ENCODE data around the gene TMPRSS11F. TPM values are rescaled to one million over a fixed set of nuclear protein-coding genes. Genes with fewer than 3 reads are reported as not detected.

TMPRSS11F gene
- total RNA-seq, 1 experiment from 2014 or later, result not detected

DNA sequence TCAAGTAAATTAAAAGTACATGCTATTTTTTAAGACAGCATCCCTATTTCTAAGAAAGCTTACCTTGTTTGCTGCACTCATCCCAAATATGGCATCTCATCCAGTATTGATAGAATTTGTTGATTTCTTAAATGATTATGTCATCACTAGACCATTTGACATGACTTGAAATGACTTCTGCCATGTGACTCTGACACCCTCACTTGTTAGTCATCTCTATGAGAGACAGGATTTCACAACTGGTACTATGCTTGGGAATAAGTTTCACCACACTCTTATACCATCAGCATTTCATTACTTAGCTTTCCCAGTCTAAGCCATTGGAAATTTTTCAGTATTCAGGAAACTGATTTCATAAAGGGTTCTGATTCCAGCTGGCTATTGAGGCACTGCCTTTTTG, 55.3 kb downstream of the TMPRSS11F start:
- Histone ChIP-seq H4K20me1 (ENCODE audit: control insufficient read depth, insufficient read depth, insufficient read length) (no peaks in the 10 kb centered on the region), H4K5ac (ENCODE audit: insufficient read length, low read depth, low read length) (no peak overlapping the region), H2BK15ac (ENCODE audit: low read depth, low read length) (no peak overlapping the region), H2BK120ac (ENCODE audit: low read depth, low read length, poor library complexity, severe bottlenecking) (no peak overlapping the region), H2BK5ac (ENCODE audit: insufficient read length, low read length) (no peak overlapping the region), H3K9me3 (ENCODE audit: control insufficient read depth, low read depth, low read length) (no peaks in the 10 kb centered on the region), H3K18ac (ENCODE audit: insufficient read length, low read depth, low read length) (no peak overlapping the region), H3K9ac (ENCODE audit: extremely low read depth, insufficient read length, low read length) (no peak overlapping the region), H3K4me2 (ENCODE audit: insufficient read depth, insufficient read length, low read length) (no peak overlapping the region), H2AK5ac (ENCODE audit: insufficient read length, low read length) (no peak overlapping the region), H3K14ac (ENCODE audit: insufficient read depth, low read length) (no peak overlapping the region), H3K79me2 (ENCODE audit: insufficient read depth, low read length) (no peaks in the 10 kb centered on the region), H4K8ac (replicated peaks; ENCODE audit: insufficient read length, low read depth, low read length) (no peak overlapping the region), H3K27me3 (ENCODE audit: insufficient read depth, low read length) (no peaks in the 10 kb centered on the region), H3K79me1 (ENCODE audit: insufficient read depth, low read depth, low read length, poor library complexity, severe bottlenecking) (no peaks in the 10 kb centered on the region), H3K4me1 (ENCODE audit: insufficient read depth, low read length) (peaks cover 2% of the 10 kb centered on the region; the same call in 1 of the 2 replicates), H2BK20ac (ENCODE audit: low read depth, low read length, poor library complexity, severe bottlenecking) (no peak overlapping the region), H3K56ac (ENCODE audit: insufficient read length, low read depth, low read length) (no peak overlapping the region), H2BK12ac (ENCODE audit: insufficient read length, low read depth, low read length) (no peak overlapping the region), H3K27ac (ENCODE audit: insufficient read length, low read depth, low read length) (no peak overlapping the region), H3K4ac (ENCODE audit: low read depth, low read length) (no peak overlapping the region), H4K91ac (ENCODE audit: insufficient read length, low read depth, low read length) (no peak overlapping the region), H3T11ph (ENCODE audit: low read length) (no peak overlapping the region), H3K23me2 (ENCODE audit: insufficient read length, low read depth, low read length, poor library complexity, severe bottlenecking) (no peaks in the 10 kb centered on the region), H2AFZ (ENCODE audit: low read length) (no peak overlapping the region), H3K23ac (ENCODE audit: insufficient read length, low read depth, low read length) (no peak overlapping the region)
- Mint-ChIP-seq H3K27ac (no peak overlapping the region; a peak in 1 of 7 replicates), H3K27me3 (ENCODE audit: low read depth) (no peaks in the 10 kb centered on the region), H3K4me1 (peaks cover 16 to 21% of the 10 kb centered on the region in 2 experiments), H3K4me3 (no peak overlapping the region), H3K9me3 (no peaks in the 10 kb centered on the region), H3K36me3 (ENCODE audit: insufficient read depth in 1 of 3, low read depth in 3 of 3) (no peaks in the 10 kb centered on the region)
- TF ChIP-seq, protein P1, sequence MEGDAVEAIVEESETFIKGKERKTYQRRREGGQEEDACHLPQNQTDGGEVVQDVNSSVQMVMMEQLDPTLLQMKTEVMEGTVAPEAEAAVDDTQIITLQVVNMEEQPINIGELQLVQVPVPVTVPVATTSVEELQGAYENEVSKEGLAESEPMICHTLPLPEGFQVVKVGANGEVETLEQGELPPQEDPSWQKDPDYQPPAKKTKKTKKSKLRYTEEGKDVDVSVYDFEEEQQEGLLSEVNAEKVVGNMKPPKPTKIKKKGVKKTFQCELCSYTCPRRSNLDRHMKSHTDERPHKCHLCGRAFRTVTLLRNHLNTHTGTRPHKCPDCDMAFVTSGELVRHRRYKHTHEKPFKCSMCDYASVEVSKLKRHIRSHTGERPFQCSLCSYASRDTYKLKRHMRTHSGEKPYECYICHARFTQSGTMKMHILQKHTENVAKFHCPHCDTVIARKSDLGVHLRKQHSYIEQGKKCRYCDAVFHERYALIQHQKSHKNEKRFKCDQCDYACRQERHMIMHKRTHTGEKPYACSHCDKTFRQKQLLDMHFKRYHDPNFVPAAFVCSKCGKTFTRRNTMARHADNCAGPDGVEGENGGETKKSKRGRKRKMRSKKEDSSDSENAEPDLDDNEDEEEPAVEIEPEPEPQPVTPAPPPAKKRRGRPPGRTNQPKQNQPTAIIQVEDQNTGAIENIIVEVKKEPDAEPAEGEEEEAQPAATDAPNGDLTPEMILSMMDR (conservative IDR thresholded peaks at IDR 0.05), result no peak
- no peak for DNase-seq
